HUES64 (cell line): ENCODE measurements around the gene RRM1.

Source experiments
- H3K27ac ChIP-seq: 2 replicates; pipeline ENCODE4 v1.7.0; 2013; ENCODE audit warnings: low read depth, low read length, inconsistent platforms
- H3K27me3 ChIP-seq: 2 replicates; pipeline ENCODE4 v1.6.1; 2013; ENCODE audit warnings: mild to moderate bottlenecking, low read length; ENCODE audit not compliant: insufficient read depth
- H3K36me3 ChIP-seq: 2 replicates; pipeline ENCODE4 v1.6.1; 2013; ENCODE audit warnings: mild to moderate bottlenecking, low read length; ENCODE audit not compliant: insufficient read depth
- H3K4me1 ChIP-seq: 2 replicates; pipeline ENCODE4 v1.6.1; 2013; ENCODE audit warnings: mild to moderate bottlenecking, low read length, moderate library complexity; ENCODE audit not compliant: insufficient read depth
- H3K4me3 ChIP-seq: 2 replicates; pipeline ENCODE4 v1.5.1; 2013; ENCODE audit warnings: mild to moderate bottlenecking, low read length, moderate library complexity
- H3K9ac ChIP-seq: 2 replicates; pipeline ENCODE4 v1.6.1; 2013; ENCODE audit warnings: mild to moderate bottlenecking, low read depth, low read length
- H3K9me3 ChIP-seq: 2 replicates; pipeline ENCODE4 v1.6.1; 2013; ENCODE audit warnings: low read depth, low read length; ENCODE audit not compliant: insufficient read depth
- WGBS: fragments of 150-250, 120-280 bp; methylation state at CpG from one replicate; pipeline ENCODE4 v1.1.7; 2013; ENCODE audit warnings: missing lambda C conversion rate; 5-methylcytosine and 5-hydroxymethylcytosine counted together

The RRM1 gene

DNA sequence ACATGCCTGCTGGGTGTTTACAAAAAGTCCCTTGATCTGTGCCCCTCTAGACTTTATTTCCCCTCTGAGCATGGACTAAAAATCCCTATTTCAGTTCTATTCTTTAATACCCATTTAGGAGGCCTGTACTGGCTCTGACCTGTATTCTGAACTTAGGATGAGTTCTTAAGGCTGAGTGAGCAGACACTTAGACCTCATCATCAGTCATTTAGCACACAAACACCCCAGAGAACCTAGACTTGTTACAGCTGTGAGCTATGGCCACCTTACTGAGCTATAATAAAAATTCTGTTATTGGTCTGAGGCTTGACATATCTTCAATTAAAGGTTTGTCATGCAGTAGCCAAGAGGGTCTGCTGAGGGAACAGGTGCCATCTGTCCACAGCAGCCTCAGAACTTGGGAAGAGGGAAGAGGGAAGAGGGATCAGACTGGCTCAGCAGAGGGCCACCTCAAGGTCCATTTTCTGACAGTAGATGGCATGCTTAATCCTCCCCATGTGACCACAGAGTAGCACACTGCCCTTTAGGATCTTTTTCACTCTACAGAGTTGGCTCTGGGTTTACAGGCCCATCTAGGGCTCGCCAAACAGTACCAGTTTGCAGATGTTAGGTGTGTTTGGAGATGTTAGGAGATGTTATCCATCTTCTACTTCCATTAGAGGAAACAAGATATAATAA, 30.2 kb upstream of the RRM1 start:
- Histone ChIP-seq H3K36me3 (no peaks in the 10 kb centered on the region), H3K9me3 (no peaks in the 10 kb centered on the region), H3K27ac (no peak overlapping the region), H3K27me3 (no peaks in the 10 kb centered on the region), H3K4me1 (0 out of 2 replicates have a peak, but pooled peaks cover 4% of the 10 kb centered on the region), H3K9ac (no peak overlapping the region), H3K4me3 (no peak overlapping the region)
- WGBS, result 83% methylated on average over 1 of the region's 1 CpG

DNA sequence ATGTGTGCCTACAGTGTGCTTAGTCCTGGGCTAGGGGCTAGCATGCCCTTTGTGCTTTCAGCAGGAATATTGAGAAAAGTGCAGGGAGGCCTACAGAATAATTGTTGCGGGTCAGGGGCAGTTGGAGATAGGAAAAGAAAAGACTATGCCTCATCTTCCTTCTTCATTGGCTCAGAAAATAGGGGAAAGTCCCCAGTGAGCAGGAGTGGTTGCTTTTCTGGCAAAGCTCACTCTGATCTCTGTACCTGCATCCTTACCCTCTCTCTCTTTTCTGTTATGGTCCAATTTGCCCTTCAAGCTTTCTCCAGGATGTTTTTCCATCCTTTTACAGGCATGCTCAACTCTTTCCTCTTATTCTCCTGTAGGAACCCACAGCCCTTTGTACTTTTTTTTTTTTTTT, 29.5 kb upstream of the RRM1 start:
- Histone ChIP-seq H3K27ac (no peak overlapping the region), H3K9ac (no peak overlapping the region), H3K36me3 (no peaks in the 10 kb centered on the region), H3K27me3 (no peaks in the 10 kb centered on the region), H3K4me3 (no peak overlapping the region), H3K4me1 (0 out of 2 replicates have a peak, but pooled peaks cover 4% of the 10 kb centered on the region), H3K9me3 (no peaks in the 10 kb centered on the region)
- 100% methylated on average over 1 of the region's 1 CpG for WGBS

DNA sequence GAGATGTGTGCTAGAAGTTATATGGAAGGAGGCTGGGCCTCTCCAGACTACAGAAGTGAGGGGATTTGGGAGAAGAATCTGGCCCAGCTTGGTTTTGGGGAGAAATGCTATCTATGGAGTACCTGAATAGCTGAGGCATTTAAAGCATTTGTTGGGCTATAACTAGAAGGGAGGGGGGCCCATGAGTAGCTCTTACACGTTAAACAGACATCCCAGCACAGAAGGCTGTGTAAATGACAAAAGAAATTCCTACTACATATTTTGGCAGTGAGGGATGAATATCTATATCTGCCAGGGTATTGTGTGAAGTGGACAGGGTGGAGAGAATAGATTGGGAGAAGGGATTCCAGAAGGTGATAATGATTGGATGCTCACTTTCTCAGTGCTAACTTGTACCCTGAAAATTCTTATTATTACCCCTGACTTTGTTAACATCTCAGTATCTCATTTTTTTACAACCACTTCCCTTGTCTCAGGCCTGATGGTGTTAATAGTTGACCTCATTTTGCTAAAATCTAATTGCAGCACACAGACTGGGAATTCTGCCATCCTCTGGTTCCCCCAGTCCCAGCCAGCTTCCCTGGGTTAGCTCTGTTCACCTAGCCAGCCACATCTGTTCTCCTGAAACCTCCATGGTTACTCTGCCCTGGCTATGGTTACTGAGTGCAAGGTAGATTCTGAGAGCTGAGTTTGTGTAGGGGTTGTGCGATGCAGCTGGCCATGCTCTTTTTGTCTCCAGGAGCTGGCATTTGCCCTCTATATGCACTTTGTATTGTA, 28.8 kb upstream of the RRM1 start:
- Histone ChIP-seq H3K9me3 (no peaks in the 10 kb centered on the region), H3K36me3 (no peaks in the 10 kb centered on the region), H3K27ac (no peak overlapping the region), H3K27me3 (no peaks in the 10 kb centered on the region), H3K4me1 (0 out of 2 replicates have a peak, but pooled peaks cover 4% of the 10 kb centered on the region), H3K9ac (no peak overlapping the region), H3K4me3 (no peak overlapping the region)
- WGBS, result 88% methylated on average over 1 of the region's 2 CpGs

DNA sequence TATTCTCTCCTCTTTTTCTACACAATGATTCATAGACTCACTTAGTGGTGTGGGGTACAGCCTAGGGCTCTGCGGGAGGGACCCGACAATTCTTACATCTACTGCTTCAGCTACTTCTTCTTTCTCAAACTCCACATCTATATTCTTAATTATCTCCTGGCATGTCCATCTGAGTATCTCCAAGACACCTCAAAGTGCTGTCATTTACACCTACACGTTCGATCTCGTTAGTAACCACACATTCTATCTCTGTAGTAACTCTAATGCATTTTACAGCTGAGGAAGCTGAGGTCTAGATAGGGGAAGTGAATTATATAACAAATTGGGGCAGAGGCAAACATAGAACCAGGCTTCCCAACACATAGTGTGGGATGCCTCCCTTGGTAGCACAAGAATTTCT, 27.7 kb upstream of the RRM1 start:
- Histone ChIP-seq H3K9me3 (no peaks in the 10 kb centered on the region), H3K36me3 (no peaks in the 10 kb centered on the region), H3K27me3 (no peaks in the 10 kb centered on the region), H3K9ac (no peak overlapping the region), H3K4me3 (no peak overlapping the region), H3K4me1 (0 out of 2 replicates have a peak, but pooled peaks cover 5% of the 10 kb centered on the region), H3K27ac (no peak overlapping the region)
- WGBS, result 90% methylated on average over 5 of the region's 5 CpGs

DNA sequence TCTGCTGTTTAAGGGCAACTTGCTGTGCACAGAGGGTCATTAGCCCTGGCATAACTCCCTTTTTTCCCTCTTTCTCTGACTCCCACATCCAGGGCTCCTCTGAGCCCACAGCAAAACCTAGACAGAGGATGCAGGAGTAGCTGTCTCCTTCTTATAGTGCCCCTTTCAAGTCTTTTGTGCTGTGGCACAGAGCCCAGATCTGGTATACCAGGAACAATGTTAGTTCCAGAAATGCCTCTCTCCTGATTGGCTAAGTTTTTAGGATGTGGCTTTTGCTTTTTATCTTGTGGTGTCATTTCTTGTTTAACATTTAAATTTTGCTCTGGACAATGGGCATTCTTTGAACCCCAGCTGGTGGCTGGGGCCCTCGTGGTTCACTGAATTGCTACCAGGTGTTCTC, 25.6 kb upstream of the RRM1 start:
- Histone ChIP-seq H3K4me3 (no peak overlapping the region), H3K27ac (no peak overlapping the region), H3K36me3 (no peaks in the 10 kb centered on the region), H3K9ac (no peak overlapping the region), H3K27me3 (no peaks in the 10 kb centered on the region), H3K9me3 (no peaks in the 10 kb centered on the region), H3K4me1 (peaks cover 11% of the 10 kb centered on the region; the same call in 1 of the 2 replicates)
- 86% methylated on average over 1 of the region's 1 CpG for WGBS

DNA sequence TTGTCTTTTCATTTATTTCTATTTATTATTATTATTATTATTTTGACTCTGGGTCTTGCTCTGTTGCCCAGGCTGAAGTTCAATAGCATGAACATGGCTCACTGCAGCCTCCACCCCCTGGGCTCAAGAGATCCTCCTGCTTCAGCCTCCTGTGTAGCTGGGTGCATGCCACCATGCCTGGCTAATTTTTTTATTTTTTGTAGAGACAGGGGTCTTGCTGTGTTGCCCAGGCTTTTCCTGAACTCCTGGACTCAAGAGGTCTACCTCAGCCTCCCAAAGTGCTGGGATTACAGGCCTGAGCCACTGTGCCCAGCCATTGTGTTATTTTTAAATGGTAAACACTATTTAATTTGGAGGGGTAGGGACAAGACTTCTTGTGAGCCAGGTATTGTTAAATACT, 23.3 kb upstream of the RRM1 start:
- no peak overlapping the region for H3K9ac ChIP-seq
- no peaks in the 10 kb centered on the region for H3K36me3 ChIP-seq
- no peaks in the 10 kb centered on the region for H3K9me3 ChIP-seq
- no peak overlapping the region for H3K4me3 ChIP-seq
- no peak overlapping the region for H3K27ac ChIP-seq
- H3K27me3 ChIP-seq, result no peaks in the 10 kb centered on the region
- peaks cover 7% of the 10 kb centered on the region; the same call in 1 of the 2 replicates for H3K4me1 ChIP-seq

DNA sequence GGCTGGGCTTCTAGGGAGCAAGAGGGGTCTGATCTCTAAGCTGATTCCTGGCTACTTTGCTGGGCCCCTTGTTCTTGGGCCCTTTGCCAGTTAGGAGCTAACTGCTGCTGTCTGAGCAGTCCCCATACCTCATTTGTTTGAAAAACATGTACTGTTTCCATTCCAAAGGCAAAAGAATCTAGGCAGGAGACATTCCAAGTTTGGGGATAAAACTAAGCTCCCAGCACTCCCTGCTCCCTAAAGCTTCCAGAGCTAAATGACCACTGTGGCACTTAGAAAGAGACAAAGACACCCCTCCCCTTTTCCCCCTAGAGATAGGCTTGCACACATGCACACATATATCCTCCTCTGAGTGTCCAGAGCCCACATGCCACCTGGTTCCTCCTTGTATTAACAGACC, 22.7 kb upstream of the RRM1 start:
- H3K27me3 ChIP-seq, result no peaks in the 10 kb centered on the region
- H3K36me3 ChIP-seq, result no peaks in the 10 kb centered on the region
- no peak overlapping the region for H3K27ac ChIP-seq
- no peak overlapping the region for H3K4me3 ChIP-seq
- no peak overlapping the region for H3K9ac ChIP-seq
- peaks cover 7% of the 10 kb centered on the region; the same call in 1 of the 2 replicates for H3K4me1 ChIP-seq
- no peaks in the 10 kb centered on the region for H3K9me3 ChIP-seq

DNA sequence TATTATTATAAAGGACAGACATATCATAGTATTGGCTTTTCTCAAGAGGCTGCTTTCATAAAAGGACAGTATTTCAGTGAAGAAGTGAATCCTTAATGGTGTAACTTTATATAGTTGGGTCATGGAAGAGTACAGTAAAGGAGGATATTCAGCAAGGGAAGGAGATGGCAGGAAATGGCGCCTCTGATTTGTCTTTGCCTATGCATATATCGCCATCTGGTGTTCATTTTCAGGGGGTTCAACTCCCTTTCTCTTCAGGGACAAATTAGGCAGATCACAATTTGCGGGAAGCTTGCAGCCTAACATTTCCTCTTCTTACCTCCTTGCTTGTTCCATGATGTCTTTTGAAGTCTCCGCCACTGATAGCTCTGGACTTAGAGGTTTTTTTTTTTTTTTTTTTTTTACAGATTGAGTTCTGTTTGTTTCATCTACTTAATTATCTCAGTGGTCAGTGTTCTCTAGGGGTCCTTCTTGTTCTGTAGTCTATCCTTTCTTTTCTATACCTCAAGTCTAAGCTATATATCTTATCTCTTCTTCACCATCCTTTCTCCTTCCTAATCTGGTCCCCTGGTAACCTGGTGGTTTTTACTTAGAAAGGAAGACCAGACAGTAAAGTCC, 21.8 kb upstream of the RRM1 start:
- Histone ChIP-seq H3K4me3 (no peak overlapping the region), H3K9ac (no peak overlapping the region), H3K27me3 (no peaks in the 10 kb centered on the region), H3K27ac (no peak overlapping the region), H3K36me3 (no peaks in the 10 kb centered on the region), H3K4me1 (peaks cover 7% of the 10 kb centered on the region; the same call in 1 of the 2 replicates), H3K9me3 (no peaks in the 10 kb centered on the region)
- 13% methylated on average over 3 of the region's 4 CpGs for WGBS

DNA sequence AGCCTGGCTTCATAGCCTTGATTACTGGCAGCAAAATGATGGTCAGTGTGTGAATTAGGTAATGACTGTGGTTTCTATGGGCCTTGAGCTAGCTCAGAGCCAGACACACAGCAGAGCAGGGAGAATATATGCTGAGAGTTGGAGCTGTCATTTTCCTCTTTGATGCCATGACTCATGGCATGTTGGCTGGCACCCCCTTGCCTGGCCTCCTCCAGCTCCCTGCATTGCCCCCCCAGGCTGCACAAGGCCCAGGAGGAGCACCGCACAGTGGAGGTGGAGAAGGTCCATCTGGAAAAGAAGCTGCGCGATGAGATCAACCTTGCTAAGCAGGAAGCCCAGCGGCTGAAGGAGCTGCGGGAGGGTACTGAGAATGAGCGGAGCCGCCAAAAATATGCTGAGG, 20.3 kb upstream of the RRM1 start:
- Histone ChIP-seq H3K4me3 (no peak overlapping the region), H3K27ac (no peak overlapping the region), H3K36me3 (no peaks in the 10 kb centered on the region), H3K4me1 (peaks cover 7% of the 10 kb centered on the region; the same call in 1 of the 2 replicates), H3K9ac (no peak overlapping the region), H3K27me3 (no peaks in the 10 kb centered on the region), H3K9me3 (no peaks in the 10 kb centered on the region)
- WGBS, result 94% methylated on average over 7 of the region's 7 CpGs

DNA sequence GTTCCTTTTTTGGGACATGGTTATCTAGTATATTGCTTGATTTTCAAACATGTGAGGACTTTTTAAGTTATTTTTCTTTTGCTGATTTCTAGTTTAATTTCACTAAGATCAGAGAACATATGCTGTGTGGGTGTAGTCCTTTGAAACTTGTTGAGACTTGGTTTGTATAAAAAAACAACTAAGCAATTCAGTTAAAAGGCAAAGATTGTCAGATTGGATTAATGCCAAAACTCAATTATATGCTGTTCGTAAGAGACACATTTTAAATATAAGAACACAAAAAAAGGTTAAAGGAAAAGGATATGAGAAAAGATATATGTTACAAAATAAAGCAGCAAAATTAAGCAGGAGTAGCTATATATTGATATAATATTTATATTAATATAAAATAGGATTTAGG, 17.8 kb upstream of the RRM1 start:
- no peak overlapping the region for H3K9ac ChIP-seq
- no peaks in the 10 kb centered on the region for H3K36me3 ChIP-seq
- peaks cover 7% of the 10 kb centered on the region; the same call in 1 of the 2 replicates for H3K4me1 ChIP-seq
- no CpG with 5 or more reads among the region's 1 CpG for WGBS
- H3K27me3 ChIP-seq, result no peaks in the 10 kb centered on the region
- no peak overlapping the region for H3K27ac ChIP-seq
- H3K4me3 ChIP-seq, result no peak overlapping the region
- H3K9me3 ChIP-seq, result no peaks in the 10 kb centered on the region

DNA sequence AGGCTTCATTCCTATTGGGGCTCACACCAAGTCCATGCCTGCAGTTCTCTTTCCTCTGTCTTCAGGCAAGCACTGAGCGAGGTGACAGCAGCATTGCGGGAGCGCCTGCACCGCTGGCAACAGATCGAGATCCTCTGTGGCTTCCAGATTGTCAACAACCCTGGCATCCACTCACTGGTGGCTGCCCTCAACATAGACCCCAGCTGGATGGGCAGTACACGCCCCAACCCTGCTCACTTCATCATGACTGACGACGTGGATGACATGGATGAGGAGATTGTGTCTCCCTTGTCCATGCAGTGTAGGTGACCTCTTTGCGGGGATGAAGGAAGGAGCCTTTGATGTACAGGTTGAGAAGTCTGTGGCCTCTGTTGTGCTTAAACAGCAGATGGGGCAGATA, 11.4 kb upstream of the RRM1 start:
- H3K36me3 ChIP-seq, result no peaks in the 10 kb centered on the region

More for the DNA sequence above, 11.4 kb upstream of the RRM1 start:
- peaks cover 4% of the 10 kb centered on the region; the same call in 1 of the 2 replicates for H3K4me1 ChIP-seq
- H3K27me3 ChIP-seq, result no peaks in the 10 kb centered on the region
- H3K9me3 ChIP-seq, result no peaks in the 10 kb centered on the region
- no peak overlapping the region for H3K4me3 ChIP-seq
- H3K9ac ChIP-seq, result no peak overlapping the region
- 95% methylated on average over 9 of the region's 9 CpGs for WGBS
- no peak overlapping the region for H3K27ac ChIP-seq
